ENCODE data around the gene ETV6. TPM values are rescaled to one million over a fixed set of nuclear protein-coding genes. Genes with fewer than 3 reads are reported as not detected.

The ETV6 gene
- total RNA-seq, 1 experiment from 2014 or later = 19.3 TPM

- no peak for DNase-seq (ENCODE audit: unreplicated experiment)
- Mint-ChIP-seq H3K36me3 (ENCODE audit: insufficient read depth, unreplicated experiment) (no peaks in the 10 kb centered on the region), H3K9me3 (ENCODE audit: unreplicated experiment) (no peaks in the 10 kb centered on the region), H3K4me3 (ENCODE audit: unreplicated experiment) (no peak overlapping the region), H3K27me3 (ENCODE audit: insufficient read depth, unreplicated experiment) (peaks cover 7% of the 10 kb centered on the region), H3K27ac (ENCODE audit: low read depth, unreplicated experiment) (no peak overlapping the region), H3K4me1 (ENCODE audit: insufficient read depth, unreplicated experiment) (peaks cover 6% of the 10 kb centered on the region)
- intact Hi-C loops (cut with micrococcal nuclease) = no loop called here
- ChIA-PET POLR2A (no interaction called here), CTCF (no interaction called here)
- TF ChIP-seq CTCF (IDR thresholded peaks at IDR 0.05; ENCODE audit: unreplicated experiment) = no peak
- BruUV-seq (replicated peaks) = no TSS peak
Measured at GRCh38 chr12:11943919-11944700, 294.6 kb downstream of the ETV6 start.

Data from MCF 10A (cell line).